GM19468 (cell line): ENCODE data around the gene PCSK4.
"Not testable (repeated sequence)": the region's sequence is repeated elsewhere in the genome, so short reads cannot be mapped to it uniquely, and the experiment has no call there.

Source experiments
- ATAC-seq: cut with Tn5 transposase; IDR thresholded peaks from one replicate; pipeline ENCODE4 v1.9.1; 2021; ENCODE audit warnings: mild to moderate bottlenecking, moderate library complexity, moderate number of reproducible peaks; ENCODE audit not compliant: unreplicated experiment; ENCODE audit errors: extremely low read depth

Gene PCSK4

GRCh38 chr19:1522838-1523237, 32.7 kb upstream of the PCSK4 start:
- ATAC-seq, result no peak

- ATAC-seq, result no peak
These were observed 31.9 kb upstream of the PCSK4 start for GRCh38 chr19:1522061-1522460.

DNA sequence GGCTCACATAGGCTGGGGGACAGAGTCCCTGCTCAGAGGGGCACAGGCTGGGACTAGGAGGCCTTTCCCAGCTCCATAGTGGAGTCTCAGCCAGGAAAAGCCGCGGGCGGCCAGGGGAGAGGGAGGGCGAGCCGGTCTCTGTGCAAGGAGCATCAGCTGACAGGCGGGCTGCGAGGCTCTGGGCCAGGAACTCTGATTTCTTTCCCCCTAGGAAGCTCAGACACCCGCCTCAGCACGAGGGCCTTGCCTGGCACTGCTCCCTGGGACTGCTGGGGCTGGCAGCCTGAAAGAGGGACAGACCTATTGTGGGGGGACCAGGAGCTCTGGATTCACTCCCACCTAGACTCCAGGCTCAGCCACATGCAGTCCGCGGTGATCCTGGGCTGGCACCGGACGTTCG, 31.5 kb upstream of the PCSK4 start:
- no peak for ATAC-seq

- no peak for ATAC-seq
These were observed 30.1 kb upstream of the PCSK4 start for GRCh38 chr19:1520203-1520780.

DNA sequence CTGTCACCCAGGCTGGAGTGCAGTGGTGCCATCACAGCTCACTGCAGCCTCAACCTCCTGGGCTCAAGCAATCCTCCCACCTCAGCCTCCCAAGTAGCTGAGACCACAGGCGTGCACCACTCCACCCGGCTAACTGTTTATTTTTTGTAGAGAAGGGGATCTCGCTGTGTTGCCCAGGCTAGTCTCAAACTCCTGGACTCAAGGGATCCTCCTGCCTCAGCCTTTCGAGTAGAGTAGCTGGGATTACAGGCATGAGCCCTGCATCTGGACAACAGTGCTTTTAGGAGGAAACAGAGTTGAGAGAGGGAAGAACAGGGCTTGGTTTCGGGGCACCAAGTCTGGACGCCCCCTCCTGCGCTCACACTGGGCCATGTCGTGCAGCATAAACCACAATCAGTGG, 29.7 kb upstream of the PCSK4 start:
- not testable (repeated sequence) for ATAC-seq

DNA sequence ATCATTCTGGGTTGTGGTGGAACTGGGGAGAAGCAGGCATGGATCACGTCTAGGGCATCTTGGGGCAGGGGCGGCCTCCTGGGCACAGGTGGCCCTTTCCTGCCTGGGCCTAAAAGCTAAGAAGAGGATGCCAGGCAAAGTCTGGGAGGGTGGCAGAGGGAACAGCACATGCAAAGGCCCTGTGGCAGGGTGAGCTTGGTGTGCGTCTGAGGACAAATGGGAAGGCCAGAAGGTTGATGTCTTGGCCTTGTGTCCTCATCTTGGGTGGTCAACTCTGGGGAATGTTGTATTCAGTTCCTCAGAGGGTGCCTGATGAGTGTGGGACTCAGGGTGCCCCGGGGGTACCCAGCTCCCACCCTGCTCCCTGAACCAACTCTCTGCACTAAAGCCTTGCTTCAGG, 28.3 kb upstream of the PCSK4 start:
- ATAC-seq, result no peak

DNA sequence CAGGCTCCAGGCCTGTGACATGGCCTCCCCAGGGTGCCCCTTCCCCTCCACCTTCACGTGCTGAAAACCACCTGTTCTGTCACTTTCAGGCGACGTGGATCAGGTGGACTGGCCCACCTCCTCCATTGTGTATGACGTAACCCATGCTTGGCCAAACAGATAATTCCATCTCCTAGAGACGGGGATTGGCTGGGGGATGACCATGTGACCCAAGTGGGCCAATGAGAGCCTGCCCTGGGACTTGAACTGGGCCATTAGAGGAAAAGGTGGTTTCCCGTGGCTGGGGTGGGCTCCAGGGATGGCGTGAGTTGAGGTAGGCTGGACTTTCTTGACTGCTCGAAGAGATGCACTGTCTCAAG, 26.2 kb upstream of the PCSK4 start:
- no peak for ATAC-seq

GRCh38 chr19:1514986-1515721, 25.0 kb upstream of the PCSK4 start:
- no peak for ATAC-seq

- ATAC-seq, result no peak
These were observed 24.1 kb upstream of the PCSK4 start for GRCh38 chr19:1514295-1514661.

- ATAC-seq, result no peak
These were observed 23.5 kb upstream of the PCSK4 start for GRCh38 chr19:1513499-1514294.

GRCh38 chr19:1512671-1513498, 22.7 kb upstream of the PCSK4 start, which contains the start of gene ADAMTSL5:
ADAMTSL5 (minus strand) TSS chr19:1513019; CDS start chr19:1510943, 2,076 bp downstream.
- no peak for ATAC-seq

GRCh38 chr19:1511318-1512317, 21.5 kb upstream of the PCSK4 start:
- ATAC-seq, result no peak

DNA sequence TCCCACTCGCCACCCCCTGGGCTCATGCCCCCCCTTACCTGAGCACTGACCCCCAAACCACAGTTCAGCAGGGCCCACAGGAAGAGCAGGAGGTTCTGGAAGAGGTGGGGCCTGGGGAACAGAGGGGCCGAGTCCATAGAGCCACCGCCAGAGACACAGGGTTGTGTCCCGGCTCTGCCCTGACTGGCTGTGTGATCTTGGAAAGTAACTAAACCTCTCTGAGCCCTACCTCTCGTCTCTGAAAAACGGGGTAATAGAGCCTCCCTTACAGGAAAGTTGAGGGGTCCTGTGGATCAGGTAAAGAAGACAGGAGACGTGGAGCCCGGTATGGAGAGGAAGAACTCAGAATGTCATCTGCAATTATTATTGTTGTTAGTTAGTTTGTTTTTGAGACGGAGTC, 20.7 kb upstream of the PCSK4 start:
- ATAC-seq, result no peak

GRCh38 chr19:1510442-1510806, 20.3 kb upstream of the PCSK4 start:
- ATAC-seq, result no peak

DNA sequence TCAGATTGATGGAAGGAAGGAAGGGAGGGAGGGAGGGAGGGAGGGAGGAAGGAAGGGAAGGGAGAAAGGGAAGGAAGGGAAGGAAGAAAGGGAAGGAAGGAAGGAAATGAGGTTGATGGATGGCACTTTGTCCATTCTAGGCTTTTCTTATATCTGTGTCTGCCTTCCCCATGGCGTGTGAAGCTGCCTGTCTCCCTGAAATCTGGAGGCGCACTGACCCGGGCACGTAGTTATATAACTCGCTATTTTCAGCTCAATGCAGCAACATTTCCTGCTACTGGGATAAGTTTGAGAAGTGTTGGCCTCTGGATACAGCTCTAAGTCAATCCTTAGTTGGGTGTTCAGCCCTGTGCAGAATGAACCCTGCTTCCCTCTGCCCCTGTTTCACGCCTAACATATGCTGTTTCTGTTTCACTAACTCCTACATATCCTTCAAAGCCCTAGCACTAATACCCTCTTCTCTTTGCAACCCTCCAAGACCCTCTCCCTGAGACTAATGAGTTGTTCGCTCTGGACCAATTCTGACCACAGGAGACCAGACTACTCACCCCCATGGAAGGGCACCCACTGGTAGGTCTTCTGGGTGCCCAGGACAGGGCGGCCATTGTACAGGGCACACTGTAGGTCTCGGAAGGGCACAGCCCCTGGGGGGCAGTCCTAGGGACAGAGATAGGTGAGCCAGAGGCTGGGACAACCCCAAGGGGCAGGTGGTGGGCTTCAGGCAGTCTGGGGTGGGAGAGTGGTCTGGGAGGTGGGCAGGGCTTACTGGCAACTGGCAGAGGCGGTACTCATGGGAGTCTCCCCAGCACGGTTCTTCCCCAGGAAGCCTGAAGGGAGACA, 19.7 kb upstream of the PCSK4 start:
- no peak for ATAC-seq

DNA sequence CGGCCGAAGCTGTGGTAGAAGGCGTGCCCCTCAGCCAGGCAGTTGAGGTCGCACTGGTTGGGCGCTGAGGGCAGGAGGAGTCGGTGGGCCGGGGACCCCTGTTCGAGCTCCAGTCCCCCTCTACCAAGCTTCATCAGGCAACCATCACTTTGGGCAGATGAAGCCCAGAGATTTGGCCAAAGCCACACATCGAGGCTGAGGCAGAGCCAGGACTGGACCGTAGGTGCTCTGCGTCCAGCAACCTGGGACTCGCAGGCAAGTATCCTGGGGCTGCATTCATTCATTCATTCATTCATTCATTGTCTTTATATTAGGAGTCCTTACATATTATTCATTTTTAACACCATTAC, 18.3 kb upstream of the PCSK4 start:
- no peak for ATAC-seq

DNA sequence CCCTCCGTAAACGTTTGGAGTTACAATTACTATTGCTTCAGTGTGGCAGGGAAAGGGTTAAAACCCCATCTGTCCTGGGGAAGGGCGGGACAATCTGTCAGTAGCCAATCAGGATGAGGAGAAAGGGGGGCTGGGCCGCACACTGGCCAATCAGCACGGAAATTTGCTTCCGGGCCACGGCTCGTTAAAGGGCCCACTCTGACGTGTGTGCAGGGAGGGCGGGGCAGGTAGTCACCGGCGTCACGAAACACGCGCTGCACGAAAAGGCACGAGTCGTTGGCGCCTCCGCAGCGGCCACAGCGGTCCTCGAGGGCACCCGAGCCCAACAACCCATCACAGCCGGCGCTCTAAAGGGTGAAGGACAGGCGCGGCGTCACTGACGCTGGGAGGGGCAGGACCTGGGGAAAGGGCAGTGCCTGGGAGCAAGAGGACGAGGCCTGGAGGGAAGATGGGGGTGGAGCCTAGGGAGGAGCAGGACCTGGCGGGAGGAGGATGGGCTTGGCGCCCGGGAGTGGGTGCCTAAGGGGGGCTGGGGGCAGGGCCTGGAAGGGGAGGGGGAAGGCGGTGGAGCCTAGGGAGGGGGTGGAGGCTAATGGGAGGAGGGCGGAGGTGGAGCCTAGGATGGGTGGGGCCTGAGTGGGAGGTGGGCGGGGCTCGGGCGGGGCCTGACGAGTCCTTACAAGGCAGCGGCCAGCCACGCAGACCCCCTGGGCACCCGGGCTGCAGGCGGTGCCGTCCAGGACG, 17.8 kb upstream of the PCSK4 start:
- no peak for ATAC-seq

- ATAC-seq, result no peak
These were observed 17.1 kb upstream of the PCSK4 start for GRCh38 chr19:1507192-1507660.
